Prostate gland (tissue), 2 donors: ENCODE data around the gene CCDC102B. TPM values are rescaled to one million over a fixed set of nuclear protein-coding genes. Genes with fewer than 3 reads are reported as not detected.

Experiments used
- DNase-seq: peaks from one replicate; pipeline ENCODE4 v3.0.0-alpha.2; 2019; ENCODE audit warnings: low spot score
- H3K27ac ChIP-seq, 2 donors: fragments of 200-600 bp; sonication (generic); 2 replicates each; pipeline ENCODE4 v1.5.1; 2017 to 2019
- H3K27me3 ChIP-seq: fragments of 200-600 bp; sonication (generic); replicated peaks from 2 replicates; pipeline ENCODE4 v1.5.1; 2019; ENCODE audit not compliant: insufficient read depth
- H3K36me3 ChIP-seq, 2 donors: fragments of 200-600 bp; sonication (generic); 1 replicate in 1 of 2; 2 replicates in 1 of 2; pipeline versions ENCODE4 v1.5.1 to v1.8.1; 2017 to 2019
- H3K4me1 ChIP-seq: fragments of 200-600 bp; sonication (generic); replicated peaks from 2 replicates; pipeline ENCODE4 v1.5.1; 2019
- H3K4me3 ChIP-seq, 2 donors: fragments of 200-600 bp; sonication (generic); 2 replicates each; pipeline ENCODE4 v1.5.1; 2017 to 2019
- H3K9me3 ChIP-seq: fragments of 200-600 bp; sonication (generic); 2 replicates; pipeline ENCODE4 v1.5.1; 2017
- CTCF ChIP-seq, 4 experiments: fragments of 200-600 bp in 2 of 4; fragments of 450-650 bp in 2 of 4; sonication (generic) in 2 of 4; IDR thresholded peaks; 1 replicate in 3 of 4; 2 replicates in 1 of 4; pipeline ENCODE4 v1.5.1; 2016 to 2019; ENCODE audit warnings: antibody characterized with exemption in 4 of 4, mild to moderate bottlenecking in 2 of 4, moderate library complexity in 2 of 4
- POLR2A ChIP-seq: fragments of 450-650 bp; IDR thresholded peaks from one replicate; pipeline ENCODE4 v1.6.1; 2016; ENCODE audit warnings: antibody characterized with exemption, mild to moderate bottlenecking
- POLR2AphosphoS5 ChIP-seq: sonication (generic); formaldehyde crosslinking; IDR thresholded peaks from one replicate; pipeline ENCODE4 v1.6.1; 2017; ENCODE audit warnings: antibody characterized with exemption
- WGBS: methylation state at CpG from one replicate; pipeline ENCODE4 v1.1.5; 2018; 5-methylcytosine and 5-hydroxymethylcytosine counted together
- intact Hi-C: fragments of 100-400 bp; cut with DNase I; formaldehyde crosslinking; loops from one replicate; pipeline ENCODE4 v1.14.2; 2022
- total RNA-seq, 2 donors: library from RNA; depleted of rRNA; stranded (reverse); fragments of >200 nt; gene quantifications; one replicate each; pipeline ENCODE4 v1.1.0, GENCODE V29; 2016

CCDC102B gene
- total RNA-seq, 2 donors from 2014 or later = 2.9 to 16.5 TPM

DNA sequence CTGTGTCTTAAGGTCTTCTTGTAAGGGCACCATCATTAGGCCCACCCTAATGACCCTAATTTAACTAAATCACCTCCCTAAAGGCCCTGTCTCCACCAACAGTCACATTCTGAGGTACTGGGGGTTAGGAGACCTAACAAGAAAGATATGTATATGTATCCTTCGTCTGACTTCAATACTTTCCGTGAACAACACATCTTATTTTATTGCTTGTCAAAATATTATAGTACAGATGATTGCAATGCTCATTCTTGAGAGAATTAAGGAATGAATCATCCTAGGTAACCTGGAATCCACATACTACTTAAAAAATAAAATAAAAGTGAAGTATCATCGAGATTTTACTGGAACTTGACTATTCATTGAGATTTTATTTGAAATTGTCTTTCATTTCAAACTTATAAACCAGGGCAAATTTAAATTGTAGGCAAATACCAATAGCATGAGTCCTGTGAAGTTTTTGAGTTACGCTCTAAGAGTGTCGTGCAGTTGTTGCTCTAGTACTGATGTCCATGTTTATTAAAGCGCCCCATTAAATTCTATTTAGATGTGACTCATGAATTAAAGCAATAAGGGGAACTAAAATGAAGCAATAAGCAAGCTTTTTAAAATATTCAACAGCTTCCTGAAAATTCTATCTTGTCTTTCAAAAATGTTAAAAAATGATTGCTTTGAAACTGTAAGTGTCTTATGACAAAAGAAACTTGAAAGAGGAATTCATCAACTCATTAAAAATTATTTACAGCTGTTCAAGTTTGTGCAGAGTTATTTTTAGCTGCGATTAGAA is 40.0 kb downstream of the CCDC102B start:
- H3K4me3 ChIP-seq = no peak overlapping the region
- TF ChIP-seq POLR2AphosphoS5 (no peak), POLR2A (no peak), CTCF (IDR thresholded peaks at IDR 0.05) (no peak)
- intact Hi-C loops = no loop called here
- H3K27ac ChIP-seq = no peak overlapping the region
- H3K9me3 ChIP-seq = no peaks in the 10 kb centered on the region
- 62% methylated on average over 7 of the region's 7 CpGs for WGBS
- DNase-seq = no peak
- no peaks in the 10 kb centered on the region for H3K27me3 ChIP-seq
- no peaks in the 10 kb centered on the region for H3K36me3 ChIP-seq
- H3K4me1 ChIP-seq = no peaks in the 10 kb centered on the region

DNA sequence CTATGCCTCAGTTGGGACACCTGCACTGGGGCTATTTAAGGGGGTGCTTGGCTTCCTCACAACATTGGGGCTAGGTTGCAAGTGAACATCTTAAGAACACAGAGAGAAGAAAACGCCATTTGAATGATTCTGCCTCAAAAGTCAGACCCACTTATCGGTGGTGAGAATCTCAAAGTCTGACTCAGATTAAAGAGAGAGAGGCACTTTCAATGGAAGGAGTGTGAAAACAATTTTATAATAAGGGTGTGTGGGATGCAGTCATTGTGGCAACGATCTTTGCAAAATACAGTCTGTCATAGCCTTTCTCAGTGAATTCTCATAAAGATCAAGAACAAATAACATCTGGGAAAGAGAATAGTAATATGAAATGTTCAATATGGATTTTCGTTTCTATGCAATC is 41.8 kb downstream of the CCDC102B start:
- DNase-seq = no peak
- Histone ChIP-seq H3K27ac (no peak overlapping the region), H3K36me3 (no peaks in the 10 kb centered on the region), H3K9me3 (no peaks in the 10 kb centered on the region), H3K4me3 (no peak overlapping the region), H3K27me3 (no peaks in the 10 kb centered on the region), H3K4me1 (no peaks in the 10 kb centered on the region)
- WGBS = 57% methylated on average over 4 of the region's 4 CpGs
- no peak for TF ChIP-seq POLR2AphosphoS5
- no peak for TF ChIP-seq CTCF (IDR thresholded peaks at IDR 0.05)
- no peak for TF ChIP-seq POLR2A
- intact Hi-C loops = no loop called here

DNA sequence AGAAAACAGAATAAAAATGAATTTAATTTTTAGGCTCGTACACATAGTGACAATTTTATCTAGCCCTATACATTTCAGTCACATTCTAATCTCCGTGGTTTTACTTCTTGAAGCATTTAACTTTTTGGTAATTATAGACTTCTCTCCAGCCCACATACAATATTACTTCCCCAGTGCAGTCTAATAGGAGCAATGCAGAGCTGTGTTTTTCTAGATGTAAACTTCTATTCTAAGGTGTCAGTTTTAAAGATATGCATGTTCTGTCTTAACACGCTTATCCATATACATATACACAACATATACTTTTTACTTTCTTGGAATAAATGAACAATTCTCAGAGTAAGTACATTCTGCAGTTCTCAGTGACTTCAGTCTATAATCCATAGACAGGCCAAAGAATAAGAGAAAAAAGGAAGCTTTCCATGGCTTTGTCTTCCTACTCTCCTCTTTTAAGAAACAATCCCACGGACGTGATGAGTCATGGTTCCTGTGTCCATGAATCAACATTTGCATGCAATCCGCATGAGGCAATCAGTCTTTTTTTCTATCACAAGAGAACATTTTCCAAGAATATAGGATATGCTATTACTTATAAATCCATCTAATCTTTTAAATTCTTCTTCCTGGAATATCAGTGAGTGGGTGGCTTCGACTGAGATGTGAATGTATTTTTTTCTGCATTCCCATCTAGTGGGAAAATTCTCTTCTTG is 42.8 kb downstream of the CCDC102B start:
- no peaks in the 10 kb centered on the region for H3K27me3 ChIP-seq
- DNase-seq = no peak
- WGBS = 68% methylated on average over 7 of the region's 7 CpGs
- no peaks in the 10 kb centered on the region for H3K9me3 ChIP-seq
- TF ChIP-seq POLR2A (no peak), CTCF (IDR thresholded peaks at IDR 0.05) (no peak), POLR2AphosphoS5 (no peak)
- H3K4me1 ChIP-seq = no peaks in the 10 kb centered on the region
- H3K4me3 ChIP-seq = no peak overlapping the region
- intact Hi-C loops = no loop called here
- no peaks in the 10 kb centered on the region for H3K36me3 ChIP-seq
- H3K27ac ChIP-seq = no peak overlapping the region

DNA sequence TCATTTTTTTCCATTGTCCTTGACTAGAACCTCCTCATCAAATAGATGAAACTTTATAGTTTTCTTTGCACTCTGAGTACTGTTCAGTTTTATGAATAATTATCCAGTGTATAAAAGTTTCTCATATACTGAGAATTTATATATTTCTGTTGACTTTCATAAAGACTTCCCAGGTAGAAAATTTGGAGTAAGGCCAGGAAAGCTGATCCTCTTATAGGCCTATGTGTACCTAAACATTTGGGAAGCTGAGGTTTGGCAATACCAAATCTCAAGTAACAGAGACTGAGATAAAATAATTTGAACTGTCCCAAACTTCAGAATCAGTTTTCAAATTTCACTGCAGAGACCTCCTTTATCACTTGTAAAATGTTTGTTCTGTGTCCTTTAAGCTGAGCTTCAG is 43.4 kb downstream of the CCDC102B start:
- no peak overlapping the region for H3K27ac ChIP-seq
- TF ChIP-seq POLR2A = no peak
- TF ChIP-seq POLR2AphosphoS5 = no peak
- no peak for TF ChIP-seq CTCF (IDR thresholded peaks at IDR 0.05)
- H3K4me1 ChIP-seq = no peaks in the 10 kb centered on the region
- no peaks in the 10 kb centered on the region for H3K27me3 ChIP-seq
- H3K9me3 ChIP-seq = no peaks in the 10 kb centered on the region
- intact Hi-C loops = no loop called here
- DNase-seq = no peak
- no peaks in the 10 kb centered on the region for H3K36me3 ChIP-seq
- no peak overlapping the region for H3K4me3 ChIP-seq

- no peaks in the 10 kb centered on the region for H3K4me1 ChIP-seq
- 84% methylated on average over 2 of the region's 2 CpGs for WGBS
- H3K4me3 ChIP-seq = no peak overlapping the region
- no peak for DNase-seq
- TF ChIP-seq POLR2A (no peak), POLR2AphosphoS5 (no peak), CTCF (IDR thresholded peaks at IDR 0.05) (no peak)
- intact Hi-C loops = no loop called here
- H3K27ac ChIP-seq = no peak overlapping the region
- H3K9me3 ChIP-seq = no peaks in the 10 kb centered on the region
- H3K36me3 ChIP-seq = no peaks in the 10 kb centered on the region
- no peaks in the 10 kb centered on the region for H3K27me3 ChIP-seq
These were observed 45.1 kb downstream of the CCDC102B start for GRCh38 chr18:68842951-68843350.
